Stimulated activated naive CD4-positive, alpha-beta T cell treated with Interleukin-2 at 50 U/mL for 16 hours (primary cell): ENCODE results near the gene MRPS2.
A peak's percentile ranks its signal among the peaks of the same experiment; 100 is the strongest.
"Not testable (repeated sequence)": the region's sequence is repeated elsewhere in the genome, so short reads cannot be mapped to it uniquely, and the experiment has no call there.

Source experiments
- DNase-seq: peaks from one replicate; lab custom pipeline; 2025; lab: John Stamatoyannopoulos, UW

The MRPS2 gene

GRCh38 chr9:135500525-135501260, at the start of gene MRPS2:
TSS of gene MRPS2 (plus strand) at chr9:135500682. CDS start at chr9:135500711, 29 bp downstream.
- peak; percentile 82 for DNase-seq

GRCh38 chr9:135450956-135451355, 49.5 kb upstream of the MRPS2 start:
- DNase-seq, result no peak

GRCh38 chr9:135451909-135452308, 48.6 kb upstream of the MRPS2 start:
- DNase-seq, result not testable (repeated sequence)

GRCh38 chr9:135454737-135455136, 45.7 kb upstream of the MRPS2 start:
- DNase-seq, result no peak

GRCh38 chr9:135455401-135456030, 45.0 kb upstream of the MRPS2 start:
- DNase-seq, result no peak

GRCh38 chr9:135456436-135457104, 43.9 kb upstream of the MRPS2 start:
- no peak for DNase-seq

- not testable (repeated sequence) for DNase-seq
Observed at GRCh38 chr9:135458478-135458877, 42.0 kb upstream of the MRPS2 start.

GRCh38 chr9:135461936-135462335, 38.5 kb upstream of the MRPS2 start:
- DNase-seq, result no peak

- DNase-seq, result no peak
Observed at GRCh38 chr9:135463140-135463539, 37.3 kb upstream of the MRPS2 start.

GRCh38 chr9:135464181-135464580, 36.3 kb upstream of the MRPS2 start:
- DNase-seq, result no peak

GRCh38 chr9:135468854-135469521, 31.5 kb upstream of the MRPS2 start:
- peak; percentile 75 for DNase-seq

GRCh38 chr9:135471791-135472640, 28.5 kb upstream of the MRPS2 start:
- no peak for DNase-seq

- DNase-seq, result no peak
Observed at GRCh38 chr9:135473972-135474543, 26.4 kb upstream of the MRPS2 start.

- peak; percentile 20 for DNase-seq
Observed at GRCh38 chr9:135474915-135475314, 25.6 kb upstream of the MRPS2 start.

- no peak for DNase-seq
Observed at GRCh38 chr9:135476561-135477355, 23.7 kb upstream of the MRPS2 start.

GRCh38 chr9:135478191-135478590, 22.3 kb upstream of the MRPS2 start:
- DNase-seq, result no peak

GRCh38 chr9:135478829-135479468, 21.5 kb upstream of the MRPS2 start:
- DNase-seq, result no peak

- no peak for DNase-seq
Observed at GRCh38 chr9:135479469-135480052, 20.9 kb upstream of the MRPS2 start, which contains the start of gene PPP1R26. TSS of gene PPP1R26 (plus strand) at chr9:135479782. CDS start at chr9:135484511, 4,729 bp downstream.
